ENCODE measurements around the gene MAB21L4.

The MAB21L4 gene

DNA sequence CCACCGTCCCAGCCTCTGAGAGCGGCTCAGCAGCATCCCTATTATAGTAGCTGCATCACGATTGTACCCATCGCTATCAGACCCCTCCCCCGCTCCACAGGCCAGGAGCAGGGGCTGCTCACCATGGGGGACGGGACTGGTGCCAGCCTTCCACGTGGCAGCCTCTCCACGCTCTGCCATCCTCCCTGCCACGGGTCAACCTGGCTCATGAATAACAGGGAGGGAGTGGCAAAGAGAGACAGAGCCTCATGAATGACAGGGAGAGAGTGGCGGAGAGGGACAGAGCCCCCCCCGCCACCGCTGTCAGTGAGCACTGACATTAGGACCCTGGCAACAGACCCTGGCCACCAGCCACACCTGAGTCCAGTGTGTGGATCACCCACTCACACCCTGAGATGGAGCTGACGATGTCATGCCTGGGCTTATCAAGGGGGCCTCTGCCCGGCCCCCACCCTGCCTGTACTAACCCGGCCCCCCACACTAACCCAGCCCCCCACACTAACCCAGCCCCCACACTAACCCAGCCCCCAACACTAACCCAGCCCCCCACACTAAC is 27.1 kb upstream of the MAB21L4 start:
- no peak for DNase-seq

DNA sequence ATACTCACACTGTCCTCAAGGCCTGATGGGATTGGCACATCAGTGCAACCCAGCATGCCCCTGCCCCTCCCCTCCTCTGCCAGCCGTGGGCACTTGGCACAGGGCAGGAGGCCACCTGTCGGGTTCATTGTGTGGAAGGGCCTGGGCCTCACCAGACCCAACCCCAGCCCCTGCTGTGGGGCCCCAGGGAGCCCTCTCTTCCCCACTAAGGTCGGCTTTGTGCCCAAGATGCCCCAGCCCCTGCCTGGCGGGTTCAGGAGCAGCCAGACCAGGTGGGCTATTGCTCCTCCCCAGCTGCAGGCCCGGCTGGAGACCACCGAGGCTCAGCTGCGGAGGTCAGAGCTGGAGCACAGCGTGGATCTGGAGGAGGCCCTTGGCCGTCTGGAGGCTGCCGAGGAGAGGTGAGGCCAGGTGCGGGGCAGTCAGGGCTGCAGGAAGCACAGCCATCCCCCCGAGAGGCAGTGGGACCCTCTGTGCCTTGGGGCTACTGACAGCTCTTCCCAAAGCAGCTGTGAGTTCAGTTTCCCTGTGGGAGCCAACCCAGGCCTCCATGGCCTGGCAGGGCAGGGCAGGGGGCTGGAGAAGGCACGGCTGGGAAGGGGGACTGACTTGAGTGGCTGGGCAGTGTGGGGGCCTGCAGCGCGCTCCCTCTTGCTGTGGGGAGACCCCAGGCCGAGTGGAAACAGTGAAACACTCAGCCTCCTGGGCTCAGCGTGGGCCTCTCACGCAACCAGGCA is 26.5 kb upstream of the MAB21L4 start:
- DNase-seq = no peak

DNA sequence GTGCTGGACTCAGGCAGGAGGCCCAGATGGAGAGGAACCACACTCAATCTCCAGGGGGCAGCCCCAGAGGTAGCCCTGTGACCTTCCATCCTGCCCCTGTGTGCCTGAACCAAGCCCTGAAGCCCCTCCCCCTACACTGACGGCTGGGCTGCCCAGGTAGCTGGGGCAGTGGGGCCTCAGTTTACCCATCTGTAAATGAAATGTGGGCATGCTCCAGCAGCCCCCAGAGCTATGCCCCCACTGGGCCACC is 26.0 kb upstream of the MAB21L4 start:
- DNase-seq = no peak

DNA sequence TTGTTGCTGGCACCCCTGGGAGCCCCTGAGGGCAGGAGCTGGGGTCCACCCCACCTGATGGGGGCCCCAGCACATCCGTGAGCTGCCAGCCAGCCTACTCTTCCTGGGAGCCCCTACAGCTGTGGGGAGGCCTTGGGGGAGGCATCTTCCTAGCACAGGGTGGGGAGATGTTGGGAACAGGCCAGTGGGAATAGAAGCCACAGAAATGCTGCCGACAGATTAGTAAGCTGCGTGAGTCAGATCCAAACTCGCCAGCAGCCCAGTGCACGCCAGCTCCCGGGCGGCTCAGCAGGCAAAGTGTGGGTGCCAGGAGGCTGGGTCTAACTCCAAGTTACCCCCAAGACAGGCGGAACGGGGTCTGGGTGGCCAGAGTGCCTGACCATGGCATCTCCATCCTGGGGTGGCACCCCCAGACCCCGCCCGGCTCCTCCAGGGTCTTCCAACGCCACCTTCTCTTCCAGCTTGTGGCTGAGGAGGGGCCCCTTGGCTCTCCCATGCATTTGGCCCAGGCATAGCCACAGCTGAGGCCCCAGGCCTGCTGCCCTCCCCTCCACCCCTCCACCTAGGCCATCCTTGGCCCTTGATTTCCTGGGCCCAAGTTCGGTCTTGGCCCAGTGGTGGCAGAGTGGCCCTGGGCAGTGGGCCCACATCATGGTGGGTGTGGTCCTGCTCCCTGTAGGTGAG is 25.5 kb upstream of the MAB21L4 start:
- DNase-seq = no peak

DNA sequence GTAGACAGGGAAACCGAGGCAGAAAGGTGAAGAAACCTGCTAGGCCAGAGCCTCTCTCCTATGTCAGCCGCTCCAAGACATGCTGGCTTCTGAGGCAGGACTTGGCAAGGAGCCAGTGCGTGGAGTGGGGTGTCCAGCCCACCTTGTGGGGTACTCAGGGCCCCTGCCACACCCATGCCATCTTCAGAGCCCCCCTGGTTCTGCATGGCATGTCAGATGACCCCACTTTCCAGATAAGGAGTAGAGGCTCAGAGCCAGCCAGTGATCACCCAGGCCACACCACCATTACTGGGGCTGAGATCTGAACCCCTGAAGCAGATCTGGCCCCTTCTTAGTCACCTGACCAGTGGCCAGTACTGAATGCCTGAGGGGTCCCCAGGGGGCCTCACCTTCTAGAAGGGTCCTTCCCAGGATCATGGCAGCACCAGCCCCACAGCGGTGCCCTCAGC is 24.9 kb upstream of the MAB21L4 start:
- DNase-seq = no peak

DNA sequence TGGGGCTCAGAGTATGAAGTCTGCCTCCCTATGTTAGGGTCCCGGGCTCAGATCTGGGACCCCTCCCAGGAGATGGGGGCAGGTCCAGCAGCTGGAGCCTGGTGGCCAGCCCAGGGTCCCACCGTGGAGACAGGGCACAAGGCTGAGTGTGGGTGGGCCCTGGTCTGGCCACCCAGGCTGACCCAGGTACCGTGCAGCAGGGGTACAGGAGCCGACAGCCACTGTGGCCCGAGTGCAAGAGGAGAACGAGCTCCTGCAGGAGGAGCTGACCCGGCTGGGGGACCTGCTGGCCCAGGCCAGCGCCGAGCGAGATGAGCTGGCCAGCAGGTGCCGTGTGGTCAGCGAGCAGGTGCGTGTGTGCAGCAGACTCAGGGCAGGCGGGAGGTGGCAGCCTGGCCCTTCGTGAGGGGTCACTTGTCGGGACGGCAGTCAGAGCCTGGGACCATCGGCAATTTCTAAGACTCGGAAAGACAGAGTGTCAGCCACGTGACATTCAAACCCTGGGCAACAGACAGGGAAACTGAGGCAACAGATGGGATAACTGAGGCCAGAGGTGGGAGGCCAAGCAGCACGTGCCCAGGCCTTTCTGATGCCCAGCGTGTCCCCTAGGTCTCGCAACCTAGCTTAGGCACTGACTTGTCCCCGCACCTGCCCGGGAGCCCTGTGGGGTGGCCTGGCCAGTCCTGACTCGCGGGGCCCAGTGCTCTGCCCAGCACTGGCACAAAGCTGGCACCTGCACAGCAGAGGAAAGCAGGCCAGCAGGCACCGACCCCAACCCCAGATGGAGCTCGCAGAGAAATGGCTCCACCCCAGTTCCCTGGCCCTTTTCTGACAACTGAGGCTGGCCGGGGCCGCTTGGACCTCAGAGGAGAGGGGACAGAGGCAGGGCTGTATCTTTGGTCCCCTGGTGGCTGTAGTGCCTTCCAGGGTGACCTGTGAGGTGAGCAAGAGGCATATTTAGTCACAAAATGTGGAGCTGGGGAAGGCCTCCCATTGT is 24.1 kb upstream of the MAB21L4 start:
- DNase-seq = no peak

DNA sequence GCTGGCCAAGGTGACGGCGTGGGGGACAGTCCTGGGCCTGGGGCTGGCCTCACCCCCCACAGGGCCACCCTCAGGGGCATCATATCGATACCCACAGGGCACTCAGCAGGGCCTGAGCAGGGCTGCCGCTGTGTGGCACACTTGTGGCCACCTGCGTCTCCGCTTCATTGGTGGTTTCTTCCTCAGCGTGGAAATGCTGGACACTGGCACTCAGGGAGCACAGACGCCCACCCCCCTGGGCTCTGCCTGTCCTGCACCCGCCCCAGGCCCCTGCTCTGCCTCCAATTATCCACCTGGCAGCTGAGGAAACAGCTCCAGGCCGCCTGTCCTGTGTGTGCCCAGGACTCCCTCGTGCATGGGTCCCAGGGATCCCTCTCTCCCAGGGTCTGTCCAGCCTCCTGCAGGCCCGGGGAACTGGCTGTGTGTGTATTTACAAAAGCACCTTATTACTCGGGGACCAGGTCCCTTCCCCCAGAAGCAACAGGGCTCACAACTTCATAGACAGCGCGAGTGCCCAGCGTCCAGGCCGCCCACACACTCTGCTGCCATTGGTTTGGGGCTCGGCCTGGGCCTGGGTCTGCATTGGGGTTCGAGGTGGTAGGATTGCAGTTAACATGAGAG is 23.3 kb upstream of the MAB21L4 start:
- DNase-seq = no peak

DNA sequence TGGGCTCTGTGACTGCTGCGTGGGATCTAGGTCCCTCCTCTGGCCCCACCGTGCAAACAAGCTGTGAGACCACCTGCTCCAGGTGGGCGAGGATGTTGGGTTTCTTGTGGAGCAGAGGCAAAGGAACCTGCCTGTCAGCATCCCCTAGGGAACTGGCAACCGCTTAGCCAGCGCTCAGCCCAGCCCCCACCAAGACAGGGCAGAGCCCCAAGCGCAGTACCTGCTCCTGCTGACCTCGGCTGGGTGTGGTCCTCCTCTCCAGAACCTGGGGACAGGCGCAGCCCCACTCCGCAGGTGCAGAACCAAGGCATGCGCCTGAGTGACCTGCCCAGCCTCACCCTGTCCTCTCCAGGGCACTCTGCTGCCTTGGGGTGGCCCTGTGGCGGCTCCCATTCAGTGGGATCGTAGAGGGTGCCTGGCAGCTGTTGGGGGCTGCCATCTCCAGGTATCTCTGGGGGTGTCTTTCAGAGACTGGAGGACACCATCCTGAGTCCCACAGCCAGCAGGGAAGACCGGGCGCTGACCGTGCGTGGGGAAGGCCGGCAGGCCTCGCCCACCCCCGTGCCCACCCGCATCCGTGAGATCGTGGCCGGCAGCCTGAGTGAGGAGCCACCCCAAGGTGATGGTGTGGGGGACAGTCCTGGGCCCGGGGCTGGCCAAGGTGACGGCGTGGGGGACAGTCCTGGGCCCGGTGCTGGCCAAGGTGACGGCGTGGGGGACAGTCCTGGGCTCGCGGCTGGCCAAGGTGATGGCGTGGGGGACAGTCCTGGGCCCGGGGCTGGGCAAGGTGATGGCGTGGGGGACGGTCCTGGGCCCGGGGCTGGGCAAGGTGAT is 22.5 kb upstream of the MAB21L4 start:
- DNase-seq = no peak

DNA sequence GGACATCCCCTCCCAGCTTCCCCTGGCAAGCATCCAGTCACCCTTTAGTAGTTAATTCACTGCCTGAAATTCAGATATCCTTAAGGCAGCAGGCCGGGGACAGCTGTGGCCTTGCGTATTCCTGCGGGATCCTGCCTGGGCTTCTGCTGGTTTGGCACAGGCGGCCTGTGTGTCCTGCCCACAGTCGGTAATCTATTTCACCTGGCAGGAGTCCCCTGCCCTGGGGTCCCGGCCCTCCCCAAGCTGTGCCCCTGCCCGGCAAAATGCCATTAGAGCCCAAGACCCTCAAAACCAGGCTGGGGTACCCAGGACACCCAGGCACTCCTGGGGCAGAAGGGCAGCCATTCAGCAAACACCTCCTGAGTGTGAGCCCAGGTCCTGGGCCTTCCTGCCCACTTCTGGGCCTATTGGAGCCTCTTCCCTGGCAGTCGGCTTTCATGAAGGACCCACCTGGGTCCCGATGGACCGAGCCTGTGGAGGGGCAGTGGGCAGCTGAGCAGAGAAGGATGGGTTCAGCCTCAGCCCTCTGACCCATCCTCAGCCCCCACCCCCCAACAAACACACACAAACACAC is 21.8 kb upstream of the MAB21L4 start:
- DNase-seq = no peak

DNA sequence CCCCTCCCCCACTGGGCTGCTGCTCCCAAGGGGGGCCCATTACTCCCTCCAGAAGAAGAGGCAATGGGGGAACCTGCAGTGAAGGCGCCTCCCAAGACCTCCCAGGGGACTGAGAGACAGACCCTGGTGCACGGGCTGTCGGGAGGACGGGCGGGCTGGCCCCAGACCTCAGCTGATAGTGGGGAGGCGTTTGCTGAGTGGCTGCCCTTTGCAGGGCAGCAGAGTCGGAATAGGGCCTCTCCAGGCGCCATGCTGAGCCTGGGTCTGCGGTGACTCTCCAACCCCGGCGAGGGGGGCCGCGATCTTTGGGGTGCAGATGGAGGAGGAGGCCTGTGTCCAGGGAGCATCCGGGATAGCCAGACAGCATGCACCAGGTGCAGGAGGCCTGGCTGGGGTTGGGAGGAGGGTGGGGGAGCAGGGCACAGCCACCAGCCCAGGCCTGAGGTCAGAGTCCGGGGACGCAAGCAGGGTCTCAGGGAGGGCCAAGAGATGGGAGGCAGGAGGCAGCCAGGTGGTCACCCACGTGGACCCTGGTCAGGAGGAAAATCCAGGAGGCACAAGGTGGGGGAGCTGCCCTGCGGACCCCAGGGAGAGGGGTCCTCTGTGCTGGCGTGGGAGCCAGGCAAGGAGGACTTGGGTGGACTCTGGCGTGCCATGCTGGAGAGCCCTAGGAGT is 21.2 kb upstream of the MAB21L4 start:
- DNase-seq = no peak

DNA sequence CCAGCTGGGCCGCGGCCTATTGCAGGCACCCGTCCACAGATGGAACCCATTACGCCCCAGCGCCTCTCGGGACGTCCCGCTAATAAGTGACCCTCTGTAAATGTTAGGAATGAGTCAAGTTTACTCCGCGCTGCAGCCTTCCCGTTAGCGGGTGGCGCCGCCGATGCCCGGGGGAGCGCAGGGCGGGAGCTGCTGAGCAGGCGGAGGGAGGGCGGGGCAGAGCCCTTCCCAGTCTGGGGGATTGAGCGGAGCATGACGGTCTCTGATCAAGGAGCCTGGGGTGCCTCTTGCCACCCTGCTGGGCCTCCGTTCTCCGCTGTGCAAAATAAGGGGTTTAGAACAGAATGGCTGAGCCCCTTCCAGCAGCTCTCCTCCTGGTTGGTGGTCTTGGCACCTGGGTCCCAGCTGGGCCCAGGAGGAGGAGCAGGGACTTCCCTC is 20.6 kb upstream of the MAB21L4 start:
- DNase-seq = peak; percentile 6

DNA sequence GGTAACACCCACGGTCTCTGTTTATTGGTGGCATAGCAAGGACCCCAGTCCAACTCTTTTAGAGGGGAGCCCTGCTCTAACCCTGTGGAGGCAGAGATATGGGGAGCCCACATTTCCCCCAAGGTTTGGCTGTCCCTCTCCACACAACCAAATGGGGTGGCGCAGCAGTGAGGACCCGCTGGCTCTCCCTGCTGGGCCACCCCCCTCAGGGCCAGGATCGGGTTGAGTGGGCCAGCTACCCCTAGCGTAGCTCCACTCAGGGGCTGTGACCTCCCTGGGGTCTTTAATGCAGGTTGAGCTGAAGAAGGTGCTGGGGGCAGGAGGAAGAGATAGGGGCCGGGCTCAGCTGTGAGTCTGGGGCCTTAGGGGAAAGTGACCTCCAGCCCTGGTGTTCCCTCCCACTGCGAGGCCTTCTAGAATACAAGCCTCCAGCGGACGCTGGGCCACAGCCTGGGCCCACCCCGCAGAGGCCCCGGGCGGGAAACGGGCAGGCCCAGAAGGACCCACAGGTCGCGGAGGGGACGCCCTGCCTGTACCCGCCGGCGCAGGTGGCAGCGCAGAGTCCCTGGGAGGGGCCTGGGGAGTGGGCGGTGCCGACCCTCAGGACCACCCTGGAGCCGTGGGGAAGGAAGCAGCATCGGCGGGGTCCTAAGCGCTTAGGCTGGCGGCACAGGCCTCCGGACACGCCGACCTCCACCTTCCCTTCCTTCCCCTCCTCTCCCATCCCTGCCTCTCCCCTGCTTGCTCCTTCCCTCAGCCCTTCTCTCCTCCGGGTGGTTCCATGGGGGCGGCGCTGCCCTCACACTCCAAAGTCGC is 19.8 kb upstream of the MAB21L4 start:
- DNase-seq = no peak

DNA sequence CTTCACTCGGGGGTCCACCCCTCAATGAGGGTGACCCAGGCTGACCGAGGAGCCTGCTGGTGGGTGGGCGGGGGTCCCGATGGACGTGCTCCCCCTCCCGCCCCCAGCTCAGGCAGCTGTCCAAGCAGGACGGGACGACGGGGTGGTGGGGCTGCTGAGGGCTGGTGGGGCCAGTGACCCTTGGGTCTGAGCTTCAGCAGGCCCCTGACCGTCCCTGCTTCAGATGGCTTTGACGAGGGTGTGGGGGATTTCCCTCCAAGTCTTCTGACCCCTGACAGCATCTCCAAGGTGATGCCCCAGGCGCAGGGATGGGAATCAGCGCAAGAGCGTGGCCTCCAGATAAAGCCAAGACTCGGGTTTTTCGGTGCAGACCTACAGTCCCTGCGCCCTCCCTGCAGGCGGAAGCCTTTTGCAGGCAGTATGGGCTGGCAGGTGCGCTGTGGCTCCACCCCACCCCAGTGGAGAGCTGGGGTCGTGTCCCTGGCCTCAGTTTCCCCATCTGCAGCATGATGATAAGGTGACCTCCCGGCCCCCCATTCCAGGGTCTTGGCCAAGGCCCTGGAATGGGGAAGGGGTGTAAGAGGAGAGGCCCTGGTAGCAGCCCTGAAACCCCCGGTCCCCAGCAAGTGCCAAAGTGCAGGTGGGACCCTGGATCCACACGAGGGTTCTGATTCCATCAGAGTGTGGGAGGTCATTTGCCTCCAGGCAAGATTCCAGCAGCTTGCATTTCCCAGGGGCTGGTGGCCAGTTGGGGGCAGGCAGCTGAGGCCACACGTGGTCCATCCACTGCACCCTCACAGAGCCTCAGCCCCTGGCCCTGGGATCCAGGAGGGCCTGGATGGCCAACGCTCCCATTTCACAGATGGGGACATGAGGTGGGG is 18.9 kb upstream of the MAB21L4 start:
- DNase-seq = no peak

DNA sequence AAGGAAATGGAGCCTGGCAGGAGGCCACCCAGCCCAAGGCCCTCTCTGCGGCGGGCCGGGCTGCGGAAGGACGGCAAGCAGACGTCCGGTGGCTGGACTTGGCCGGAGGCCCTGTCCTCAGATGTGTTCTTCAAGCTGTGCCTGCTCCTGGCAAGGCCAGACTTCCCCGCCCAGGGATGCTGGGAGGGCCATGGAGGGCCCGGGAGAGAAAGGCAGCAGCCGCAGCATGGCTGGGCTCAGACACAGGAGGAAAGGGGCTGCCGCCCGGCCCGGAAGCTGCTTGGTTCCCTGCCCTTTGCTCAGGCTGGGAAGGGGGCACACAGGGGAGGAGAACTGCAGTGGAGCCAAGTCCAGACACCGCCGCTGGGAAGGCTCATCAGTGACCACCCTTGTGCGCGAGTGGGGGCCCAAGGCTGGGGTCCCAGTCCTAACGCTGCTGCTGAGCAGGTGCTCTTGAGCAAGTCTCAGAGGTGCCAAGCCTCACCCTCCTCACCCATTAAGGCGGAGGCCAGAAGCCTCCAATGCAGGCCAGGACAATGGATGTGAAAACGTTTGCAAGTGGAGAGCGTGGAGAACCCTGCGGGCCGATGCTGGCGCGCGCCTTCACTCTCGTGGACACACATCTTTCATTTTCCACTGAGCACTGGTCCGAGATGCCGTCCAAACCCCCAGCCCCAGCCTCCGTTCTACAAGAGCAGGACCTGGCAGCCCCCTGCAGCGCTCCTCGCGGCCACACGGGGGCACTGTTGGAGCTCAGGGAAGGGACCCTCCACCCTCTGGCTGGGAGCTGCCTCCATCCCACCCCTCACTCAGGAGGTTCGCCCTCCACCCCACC is 18.1 kb upstream of the MAB21L4 start:
- DNase-seq = no peak

DNA sequence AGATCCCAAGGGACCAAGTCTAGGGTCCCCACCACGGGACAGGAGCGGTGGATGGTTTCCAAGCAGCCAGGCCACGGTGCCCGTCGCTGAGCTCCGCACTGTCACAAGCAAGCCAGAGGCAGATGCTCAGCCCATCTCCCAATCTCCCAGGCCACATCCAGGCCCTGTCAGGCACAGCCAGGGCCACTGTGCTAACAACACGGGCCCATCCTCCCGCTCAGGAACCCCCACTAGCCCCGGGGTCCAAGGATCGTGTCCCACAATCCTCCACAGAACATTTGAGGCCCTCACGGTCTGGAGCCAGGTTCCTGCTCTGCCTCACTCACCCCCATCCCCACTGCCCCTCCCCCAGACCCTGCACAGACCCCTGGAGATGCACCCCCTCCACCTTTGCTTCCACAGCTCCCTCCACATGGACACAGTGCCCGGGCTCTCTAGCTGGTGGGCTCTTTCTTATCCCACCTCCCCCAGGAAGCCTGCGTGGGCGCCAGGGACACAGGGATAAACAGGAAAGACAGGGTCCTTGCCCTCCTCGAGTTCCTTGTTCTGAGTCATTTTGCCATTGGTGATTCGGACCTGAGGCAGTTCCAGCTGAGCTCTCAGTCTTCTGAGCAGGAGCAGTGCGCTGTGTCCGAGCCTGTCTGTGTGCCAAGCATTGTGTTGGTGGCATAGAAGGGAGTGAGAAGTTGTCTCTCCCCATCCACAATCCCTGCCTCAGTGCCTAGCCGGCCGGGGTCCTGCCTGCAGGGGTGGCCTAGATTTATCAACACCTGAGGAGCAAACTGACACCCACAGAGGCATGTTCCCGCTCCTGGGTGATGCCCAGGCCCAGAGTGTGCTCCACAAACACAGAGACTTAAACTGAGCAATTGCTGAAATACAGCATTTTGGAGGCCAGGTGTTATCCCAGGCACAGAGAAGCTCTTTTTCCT is 17.2 kb upstream of the MAB21L4 start:
- DNase-seq = no peak

DNA sequence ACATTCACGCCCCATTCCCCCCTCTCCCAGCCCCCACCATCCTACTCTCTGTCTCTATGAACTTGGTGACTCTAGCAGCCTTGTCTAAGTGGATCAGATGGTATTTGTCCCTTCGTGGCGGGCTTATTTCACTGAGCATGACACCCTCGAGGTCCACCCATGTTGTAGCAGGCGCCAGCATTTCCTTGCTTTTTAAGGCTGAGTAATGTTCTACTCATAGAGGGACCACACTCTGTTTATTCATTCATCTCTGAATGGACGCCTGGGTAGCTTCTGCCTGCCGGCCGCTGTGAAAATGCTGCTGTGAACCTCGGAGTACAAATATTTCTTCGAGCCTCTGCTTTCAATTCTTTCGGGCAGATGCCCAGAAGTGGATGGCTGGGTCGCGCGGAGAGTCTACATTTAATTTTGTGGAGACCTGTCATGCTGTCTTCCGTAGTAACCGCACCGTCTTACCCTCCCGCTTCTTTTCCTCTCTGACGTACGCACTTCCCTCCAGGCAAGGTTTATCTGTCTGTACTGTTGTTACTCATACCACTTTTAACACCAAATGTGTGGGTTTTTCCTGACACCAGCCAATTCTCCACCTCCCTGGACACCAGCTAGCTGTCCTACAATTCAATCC is 15.8 kb upstream of the MAB21L4 start:
- DNase-seq = no peak
